Motor neuron (in vitro differentiated cells): ENCODE data around the gene SLC1A7. TPM values are rescaled to one million over a fixed set of nuclear protein-coding genes. Genes with fewer than 3 reads are reported as not detected.

Source experiments
- ATAC-seq, 8 experiments: fragments of 200-7000 bp; cut with Tn5 transposase; replicated peaks in 6 of 8; 2 replicates each; pipeline ENCODE4 v1.8.0; 2021; ENCODE audit warnings: mild to moderate bottlenecking in 8 of 8, moderate library complexity in 8 of 8
- H3K27ac ChIP-seq, 2 donors: fragments of 250-450 bp; sonication (Bioruptor Pico); 2 replicates each; pipeline ENCODE4 v1.9.0; 2021; ENCODE audit warnings: antibody characterized with exemption in 2 of 2, mild to moderate bottlenecking in 2 of 2, moderate library complexity in 1 of 2
- H3K4me1 ChIP-seq, 2 donors: fragments of 250-450 bp; sonication (Bioruptor Pico); replicated peaks in 1 of 2; 2 replicates each; pipeline ENCODE4 v1.6.1; 2021; ENCODE audit warnings: antibody characterized with exemption in 2 of 2, mild to moderate bottlenecking in 2 of 2, moderate library complexity in 1 of 2
- H3K4me3 ChIP-seq, 5 donors: fragments of 250-450 bp; sonication (Bioruptor Pico); 2 replicates each; pipeline ENCODE4 v1.9.0; 2021; ENCODE audit warnings: antibody characterized with exemption in 5 of 5, mild to moderate bottlenecking in 5 of 5, moderate library complexity in 4 of 5
- WGBS, 10 experiments: fragments of 450-650 bp; shearing (Covaris generic); methylation state at CpG; one replicate each; pipeline ENCODE4 v1.0.0; 2022; 5-methylcytosine and 5-hydroxymethylcytosine counted together
- in situ Hi-C, 9 experiments: fragments of 400-800 bp; cut with MboI; loops; one replicate each; pipeline ENCODE4 v1.15.0; 2021; ENCODE audit warnings: low sequenced_read_pairs in 9 of 9, low pct_unique_long_range_greater_than_20kb in 2 of 9; ENCODE audit not compliant: unreplicated experiment in 9 of 9
- total RNA-seq, 8 experiments: library from RNA; unstranded; fragments of 300-600 nt; gene quantifications; 2 replicates each; pipeline versions ENCODE4 v1.2.3 to v1.2.4, GENCODE V29; 2022

SLC1A7 gene
- total RNA-seq, 8 experiments from 2014 or later = 0.05 to 1.8 (median 0.50) TPM

DNA sequence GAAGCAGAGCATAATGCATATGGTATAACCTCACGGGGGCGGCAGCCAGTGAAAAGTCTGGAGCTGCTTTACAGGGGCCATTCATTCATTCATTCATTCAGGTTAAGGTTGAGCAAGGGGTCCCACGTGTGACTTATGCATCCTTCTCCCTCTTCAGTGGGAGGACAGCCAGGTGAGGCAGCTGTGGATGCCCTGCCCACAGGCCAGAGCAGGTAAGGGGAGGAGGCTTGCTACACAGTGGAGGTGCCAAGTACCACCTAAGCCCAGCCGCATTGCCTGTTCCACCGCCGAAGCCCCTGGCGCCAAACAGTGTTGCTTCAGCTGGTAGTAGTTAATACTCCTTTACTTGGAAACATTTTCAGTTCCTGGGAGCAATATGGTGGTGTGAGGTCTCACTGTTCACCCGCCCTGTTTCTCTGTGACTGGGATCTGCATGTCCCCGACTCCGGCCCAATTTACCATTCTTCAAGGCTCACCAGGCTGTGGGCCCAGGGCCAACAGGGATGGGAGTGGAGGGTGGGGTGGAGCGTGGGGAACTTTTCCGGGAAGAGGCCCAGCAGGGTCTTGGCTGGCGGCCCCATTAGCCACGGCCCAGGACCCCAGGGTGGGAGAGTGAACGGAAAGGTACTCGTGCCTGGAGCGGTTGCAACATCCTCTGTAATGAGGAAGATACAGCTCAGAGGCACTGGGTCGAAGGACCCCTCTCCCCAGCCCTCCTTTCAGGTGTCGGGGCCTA, 81.1 kb downstream of the SLC1A7 start:
- peak in 5 of 8 experiments; percentile 22 to 54 (median 46) for ATAC-seq
- Histone ChIP-seq H3K27ac (no peak overlapping the region), H3K4me1 (peaks cover 0 to 9% of the 10 kb centered on the region in 2 donors), H3K4me3 (peak overlapping the region; percentile 25 to 37 (median 34))
- in situ Hi-C loops = loop anchor here in 1 of 9 experiments (25.0 kb wide), 1 partner anchor 126 kb away; the partner anchor contains the start of gene CPT2
- WGBS, 10 experiments = 19 to 87% (median 60%) methylated on average over 4 to 11 of the region's 19 CpGs; no CpG with 5 or more reads in 5 of the 10 experiments

DNA sequence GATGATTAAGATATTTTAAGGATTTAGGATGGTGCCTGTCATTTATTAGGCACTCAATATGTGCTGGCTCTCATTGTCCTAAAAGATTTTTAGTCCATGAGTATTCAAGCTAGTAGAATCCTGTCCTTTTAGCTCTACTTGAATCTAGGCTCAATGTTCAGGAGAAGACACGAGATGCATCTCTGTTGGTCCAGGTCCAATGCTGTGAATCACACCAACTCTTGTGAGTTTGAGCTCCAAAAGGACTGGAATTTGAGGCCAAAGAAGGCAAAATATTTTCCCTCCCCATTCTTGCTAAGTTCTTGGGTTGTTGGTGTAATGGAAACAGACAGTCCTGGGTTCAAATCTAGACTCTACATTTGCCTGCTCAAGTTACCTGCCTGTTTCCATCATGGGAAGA, 81.9 kb downstream of the SLC1A7 start:
- no peak for ATAC-seq
- 14 to 100% (median 87%) methylated on average over 1 of the region's 1 CpG; no CpG with 5 or more reads in 4 of the 10 experiments for WGBS, 10 experiments
- Histone ChIP-seq H3K4me1 (peaks cover 0 to 9% of the 10 kb centered on the region in 2 donors), H3K4me3 (no peak overlapping the region), H3K27ac (no peak overlapping the region)
- in situ Hi-C loops = loop anchor here in 1 of 9 experiments (25.0 kb wide), 1 partner anchor 127 kb away; the partner anchor contains the start of gene CPT2

DNA sequence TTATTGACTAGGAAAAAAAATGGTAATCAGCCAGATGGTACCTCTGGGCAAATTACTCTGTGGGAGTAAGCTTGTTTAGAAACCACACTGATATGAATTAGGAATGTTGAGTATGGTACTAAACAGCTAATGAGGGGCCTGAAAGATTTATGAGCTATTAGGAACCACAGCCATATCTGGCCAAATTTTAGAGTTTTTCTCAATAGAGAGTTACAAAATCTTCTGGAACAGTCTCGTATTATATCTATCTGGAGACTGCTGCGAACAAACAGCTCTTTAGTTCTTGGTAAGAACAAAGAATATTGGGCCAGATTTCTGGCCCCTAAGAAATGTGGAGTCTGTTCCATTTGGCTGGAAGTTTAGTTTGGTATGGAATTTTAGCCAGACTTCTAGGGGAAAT, 85.3 kb downstream of the SLC1A7 start:
- in situ Hi-C loops = loop anchor here in 1 of 9 experiments (25.0 kb wide), 1 partner anchor 130 kb away; the partner anchor contains the start of gene CPT2
- Histone ChIP-seq H3K4me3 (no peak overlapping the region), H3K27ac (no peak overlapping the region), H3K4me1 (peaks cover 0 to 5% of the 10 kb centered on the region in 2 donors)
- 0 to 100% (median 72%) methylated on average over 1 to 2 of the region's 2 CpGs; no CpG with 5 or more reads in 1 of the 10 experiments for WGBS, 10 experiments
- no peak for ATAC-seq

DNA sequence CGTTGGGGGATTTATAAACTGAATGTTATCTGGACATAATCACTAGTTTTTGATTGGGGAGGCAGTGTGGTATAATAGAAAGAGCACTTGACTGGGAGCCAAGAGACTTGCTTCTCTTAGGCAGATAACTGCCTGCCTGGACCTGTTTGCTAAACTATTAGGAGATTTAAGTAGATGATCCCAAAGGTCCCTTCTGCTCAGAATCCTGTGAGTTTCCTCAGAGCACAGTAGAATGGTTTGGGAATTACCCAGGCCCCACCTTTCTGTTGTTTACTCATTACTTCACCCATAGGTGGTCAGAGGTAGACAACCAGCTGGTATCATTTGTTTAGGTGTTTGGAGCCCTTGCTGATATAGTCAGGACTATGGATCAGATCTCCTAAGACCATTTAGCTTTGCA, 90.8 kb downstream of the SLC1A7 start:
- Histone ChIP-seq H3K4me1 (peaks cover 10 to 37% of the 10 kb centered on the region in 2 donors), H3K27ac (no peak overlapping the region), H3K4me3 (no peak overlapping the region)
- in situ Hi-C loops = loop anchor here in 1 of 9 experiments (25.0 kb wide), 1 partner anchor 136 kb away; the partner anchor contains the start of gene CPT2
- 22 to 80% (median 57%) methylated on average over 1 of the region's 1 CpG; no CpG with 5 or more reads in 1 of the 10 experiments for whole genome bisulfite sequencing, 10 experiments
- no peak for ATAC-seq

DNA sequence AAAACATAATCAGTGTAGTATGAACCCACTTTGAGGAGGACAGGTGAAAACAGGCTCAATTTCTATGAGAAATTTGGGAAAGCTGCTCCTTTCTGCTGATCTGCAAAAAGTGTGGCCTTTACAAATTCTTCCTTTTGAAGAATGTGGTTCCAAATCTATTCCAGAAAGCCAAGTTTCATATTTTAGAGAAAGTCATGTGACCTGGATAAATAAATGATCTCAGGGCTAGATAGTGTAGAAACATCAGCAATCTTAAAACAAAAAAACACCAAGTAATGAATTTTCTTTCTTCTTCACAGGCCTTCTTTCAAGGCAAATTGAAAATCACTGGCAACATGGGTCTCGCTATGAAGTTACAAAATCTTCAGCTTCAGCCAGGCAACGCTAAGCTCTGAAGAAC, 92.1 kb downstream of the SLC1A7 start:
- WGBS, 10 experiments = 75 to 100% (median 99%) methylated on average over 1 to 2 of the region's 2 CpGs; no CpG with 5 or more reads in 2 of the 10 experiments
- in situ Hi-C loops = loop anchor here in 1 of 9 experiments (25.0 kb wide), 1 partner anchor 137 kb away; the partner anchor contains the start of gene CPT2
- peaks cover 10 to 37% of the 10 kb centered on the region in 2 donors for H3K4me1 ChIP-seq
- H3K4me3 ChIP-seq = no peak overlapping the region
- no peak for ATAC-seq
- no peak overlapping the region for H3K27ac ChIP-seq

DNA sequence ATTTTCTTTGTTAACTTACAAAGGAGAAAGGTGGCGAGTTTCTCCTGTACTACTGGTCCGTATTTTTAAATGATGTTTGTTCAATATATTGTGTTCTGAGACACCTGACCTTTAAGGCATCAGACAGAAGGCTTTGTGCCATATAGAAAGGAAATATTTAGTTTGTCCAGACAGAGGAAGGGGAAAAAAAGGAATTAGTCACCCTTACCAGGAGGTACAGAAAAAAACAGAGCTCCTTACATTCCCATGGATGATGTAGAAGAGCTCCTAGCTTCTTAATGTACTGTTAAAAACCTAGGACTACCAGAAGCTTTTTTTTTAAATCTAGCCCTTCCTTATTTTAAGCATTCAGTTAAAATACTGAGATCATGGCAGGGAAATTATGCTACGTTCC, 92.9 kb downstream of the SLC1A7 start:
- Histone ChIP-seq H3K27ac (no peak overlapping the region), H3K4me1 (peaks cover 10 to 37% of the 10 kb centered on the region in 2 donors), H3K4me3 (no peak overlapping the region)
- no peak for ATAC-seq
- WGBS, 10 experiments = 82 to 100% (median 89%) methylated on average over 1 to 3 of the region's 3 CpGs
- in situ Hi-C loops = loop anchor here in 1 of 9 experiments (25.0 kb wide), 1 partner anchor 138 kb away; the partner anchor contains the start of gene CPT2

DNA sequence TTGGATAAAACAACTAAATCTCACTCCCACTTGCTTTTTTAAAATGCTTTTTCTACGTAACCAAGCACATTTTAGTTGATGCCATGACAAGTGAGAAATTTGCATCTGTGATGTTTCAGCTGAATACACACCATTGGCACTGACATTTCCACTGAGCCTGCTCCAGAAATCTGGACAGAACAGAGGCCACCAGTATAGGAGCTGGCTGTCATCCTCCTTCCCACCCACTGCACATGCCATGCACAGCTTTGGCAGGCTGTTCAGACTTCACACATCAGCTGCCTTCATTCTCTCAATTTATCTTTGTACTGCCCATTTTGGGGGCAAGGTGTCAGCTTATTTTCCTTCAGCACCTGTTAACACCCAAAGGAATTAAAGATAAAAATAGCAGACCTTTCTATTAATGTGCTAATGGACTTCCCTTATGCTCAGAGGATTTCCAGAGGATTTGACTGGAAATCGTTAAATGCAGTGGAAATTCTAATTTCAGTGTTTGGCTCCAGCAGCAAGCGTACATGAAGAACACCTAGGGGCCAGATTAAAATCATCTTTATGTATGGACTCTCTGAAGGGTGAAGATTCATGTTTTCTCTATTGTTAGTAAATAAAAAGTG, 93.4 kb downstream of the SLC1A7 start:
- ATAC-seq = peak in 4 of 8 experiments; percentile 30 to 56 (median 42)
- no peak overlapping the region for H3K27ac ChIP-seq
- in situ Hi-C loops = loop anchor here in 1 of 9 experiments (25.0 kb wide), 1 partner anchor 138 kb away; the partner anchor contains the start of gene CPT2
- H3K4me3 ChIP-seq = no peak overlapping the region
- WGBS, 10 experiments = 54 to 100% (median 67%) methylated on average over 1 to 3 of the region's 3 CpGs; no CpG with 5 or more reads in 1 of the 10 experiments
- H3K4me1 ChIP-seq = peaks cover 10 to 37% of the 10 kb centered on the region in 2 donors

DNA sequence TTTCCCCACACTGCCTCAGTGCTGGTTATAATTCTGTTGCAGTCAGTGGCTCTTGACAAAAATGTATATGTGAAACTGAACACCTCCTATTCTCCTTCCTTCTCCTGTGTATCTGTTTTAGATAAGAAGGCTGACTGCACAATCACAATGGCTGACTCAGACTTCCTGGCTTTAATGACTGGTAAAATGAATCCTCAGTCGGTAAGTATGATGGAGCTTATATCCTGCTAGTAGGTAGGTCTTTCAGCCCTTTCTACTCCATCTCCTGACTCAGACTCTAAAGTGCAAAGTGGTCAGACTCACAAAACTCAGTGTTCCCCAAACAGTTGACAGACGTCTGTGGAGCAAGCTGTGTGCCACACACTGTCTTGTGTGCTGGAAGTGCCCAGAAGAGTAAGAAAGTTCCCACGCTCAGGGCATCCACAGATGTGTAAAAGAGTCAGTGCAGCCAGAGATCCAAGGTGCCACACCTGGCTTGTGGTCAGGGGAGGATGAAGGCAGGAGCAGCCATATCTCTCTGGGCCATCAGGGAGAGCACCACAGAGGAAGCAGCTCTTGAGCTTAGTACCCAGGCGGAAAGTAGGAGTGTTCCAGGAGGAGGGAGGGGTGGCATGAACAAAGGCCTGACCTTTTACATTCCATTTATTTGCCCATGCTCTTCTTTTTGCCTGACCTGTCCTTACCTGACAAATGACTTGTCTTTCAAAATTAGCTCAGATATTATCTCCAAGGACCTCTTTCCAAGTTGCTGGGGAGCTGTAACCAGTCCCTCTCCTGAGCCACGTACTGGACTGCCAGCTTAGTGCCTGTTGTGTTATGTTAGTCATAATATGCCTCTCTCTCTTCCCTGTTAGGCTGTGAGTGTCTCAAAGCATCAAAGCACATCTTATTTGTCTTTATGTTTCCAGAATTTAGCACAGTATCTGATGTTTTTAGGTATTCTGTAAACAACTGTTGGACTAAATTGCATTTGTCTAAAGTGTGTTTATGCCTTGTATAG, 94.4 kb downstream of the SLC1A7 start:
- peaks cover 10 to 37% of the 10 kb centered on the region in 2 donors for H3K4me1 ChIP-seq
- peak in 6 of 8 experiments; percentile 16 to 51 (median 38) for ATAC-seq
- no peak overlapping the region for H3K27ac ChIP-seq
- in situ Hi-C loops = loop anchor here in 1 of 9 experiments (25.0 kb wide), 1 partner anchor 139 kb away; the partner anchor contains the start of gene CPT2
- 6 to 100% (median 57%) methylated on average over 1 to 4 of the region's 5 CpGs; no CpG with 5 or more reads in 3 of the 10 experiments for WGBS, 10 experiments
- no peak overlapping the region for H3K4me3 ChIP-seq

DNA sequence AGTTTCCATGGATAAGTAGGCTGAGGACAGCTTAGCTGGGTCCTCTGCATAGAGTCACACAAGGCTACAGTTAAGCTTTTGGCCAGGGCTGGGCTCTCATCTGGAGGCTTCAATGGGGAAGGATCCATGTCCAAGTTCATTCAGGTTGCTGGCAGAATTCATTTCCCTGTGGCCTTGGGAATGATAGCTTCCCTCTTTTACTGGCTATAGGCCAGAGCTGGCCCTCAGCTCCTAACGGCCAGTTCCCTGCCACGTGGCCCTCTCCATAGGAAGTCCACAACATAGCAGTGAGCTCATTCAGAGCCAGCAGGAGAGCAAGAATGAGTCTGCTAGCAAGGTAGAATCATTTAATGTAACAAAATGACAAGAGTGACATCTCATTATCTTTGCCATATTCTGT, 95.5 kb downstream of the SLC1A7 start:
- peak in 7 of 8 experiments; percentile 29 to 97 (median 83) for ATAC-seq
- Histone ChIP-seq H3K27ac (no peak overlapping the region), H3K4me3 (no peak overlapping the region), H3K4me1 (peaks cover 11 to 37% of the 10 kb centered on the region in 2 donors)
- 41 to 100% (median 70%) methylated on average over 1 to 2 of the region's 2 CpGs; no CpG with 5 or more reads in 6 of the 10 experiments for WGBS, 10 experiments
- in situ Hi-C loops = loop anchor here in 1 of 9 experiments (25.0 kb wide), 1 partner anchor 140 kb away; the partner anchor contains the start of gene CPT2

DNA sequence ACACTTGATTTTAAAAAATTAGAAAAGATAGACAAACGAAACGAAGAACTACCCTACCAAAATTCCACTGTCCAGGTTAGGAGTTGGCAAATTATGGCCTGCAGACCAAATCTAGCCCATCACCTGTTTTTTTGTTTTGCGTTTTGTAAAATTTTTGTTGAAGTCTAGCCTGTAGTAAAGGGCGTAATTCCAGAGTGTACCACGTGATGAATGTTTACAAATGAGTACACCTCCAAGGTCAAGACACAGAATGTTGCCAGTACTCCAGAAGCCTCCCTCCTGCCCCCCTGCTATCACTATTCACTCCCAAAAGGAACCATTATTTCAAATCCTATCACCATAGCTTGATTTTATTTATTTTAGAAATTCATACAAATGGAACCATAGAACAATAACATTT, 97.5 kb downstream of the SLC1A7 start:
- no peak overlapping the region for H3K4me3 ChIP-seq
- no peak overlapping the region for H3K27ac ChIP-seq
- 83 to 97% (median 88%) methylated on average over 3 to 5 of the region's 5 CpGs for WGBS, 10 experiments
- H3K4me1 ChIP-seq = peaks cover 15 to 29% of the 10 kb centered on the region in 2 donors
- ATAC-seq = no peak
- in situ Hi-C loops = loop anchor here in 1 of 9 experiments (25.0 kb wide), 1 partner anchor 142 kb away; the partner anchor contains the start of gene CPT2

DNA sequence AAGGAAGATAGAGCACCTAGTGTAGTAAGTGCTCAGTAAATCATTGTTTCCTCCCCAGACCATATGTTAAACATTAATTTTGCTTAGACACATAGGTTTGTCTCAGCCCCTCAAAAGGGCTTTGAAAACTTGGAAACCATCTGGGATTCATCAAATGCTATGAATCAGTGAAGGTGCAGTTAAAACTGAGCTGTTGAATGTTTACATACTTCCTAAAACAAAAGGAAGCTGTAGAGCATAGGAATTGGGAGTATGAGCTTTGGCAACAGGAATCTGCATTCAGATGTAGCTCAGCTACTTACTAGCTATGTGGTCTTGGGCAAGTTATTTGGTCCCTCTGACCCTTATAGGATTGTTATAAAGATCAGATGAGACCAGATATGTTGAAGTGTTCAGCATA, 99.2 kb downstream of the SLC1A7 start:
- Histone ChIP-seq H3K4me1 (peaks cover 9 to 13% of the 10 kb centered on the region in 2 donors), H3K27ac (no peak overlapping the region), H3K4me3 (no peak overlapping the region)
- peak in 1 of 8 experiments; percentile 62 for ATAC-seq
- in situ Hi-C loops = loop anchor here in 1 of 9 experiments (25.0 kb wide), 1 partner anchor 144 kb away; the partner anchor contains the start of gene CPT2
